Measurements from ENCODE around the gene BSN.
"Not testable (repeated sequence)": the region's sequence is repeated elsewhere in the genome, so short reads cannot be mapped to it uniquely, and the experiment has no call there.

The BSN gene

DNA sequence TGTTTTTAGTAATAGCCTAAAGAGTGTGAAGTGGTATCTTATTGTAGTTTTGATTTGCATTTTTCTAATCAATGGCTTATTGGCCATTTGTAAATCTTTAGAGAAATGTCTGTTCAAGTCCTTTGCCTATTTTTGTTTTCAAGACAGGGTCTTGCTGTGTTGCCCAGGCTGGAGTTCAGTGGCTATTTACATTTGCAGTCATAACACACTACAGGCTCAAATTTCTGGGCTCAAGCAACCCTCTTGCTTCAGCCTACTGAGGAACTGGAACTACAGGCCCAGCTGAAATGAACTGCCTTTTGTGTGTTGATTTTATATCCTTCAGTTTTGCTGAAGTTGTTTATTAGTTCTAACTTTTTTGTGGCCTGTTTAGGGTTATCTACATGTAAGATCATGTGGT is 27.9 kb downstream of the BSN start:
- TF ChIP-seq, protein P1, sequence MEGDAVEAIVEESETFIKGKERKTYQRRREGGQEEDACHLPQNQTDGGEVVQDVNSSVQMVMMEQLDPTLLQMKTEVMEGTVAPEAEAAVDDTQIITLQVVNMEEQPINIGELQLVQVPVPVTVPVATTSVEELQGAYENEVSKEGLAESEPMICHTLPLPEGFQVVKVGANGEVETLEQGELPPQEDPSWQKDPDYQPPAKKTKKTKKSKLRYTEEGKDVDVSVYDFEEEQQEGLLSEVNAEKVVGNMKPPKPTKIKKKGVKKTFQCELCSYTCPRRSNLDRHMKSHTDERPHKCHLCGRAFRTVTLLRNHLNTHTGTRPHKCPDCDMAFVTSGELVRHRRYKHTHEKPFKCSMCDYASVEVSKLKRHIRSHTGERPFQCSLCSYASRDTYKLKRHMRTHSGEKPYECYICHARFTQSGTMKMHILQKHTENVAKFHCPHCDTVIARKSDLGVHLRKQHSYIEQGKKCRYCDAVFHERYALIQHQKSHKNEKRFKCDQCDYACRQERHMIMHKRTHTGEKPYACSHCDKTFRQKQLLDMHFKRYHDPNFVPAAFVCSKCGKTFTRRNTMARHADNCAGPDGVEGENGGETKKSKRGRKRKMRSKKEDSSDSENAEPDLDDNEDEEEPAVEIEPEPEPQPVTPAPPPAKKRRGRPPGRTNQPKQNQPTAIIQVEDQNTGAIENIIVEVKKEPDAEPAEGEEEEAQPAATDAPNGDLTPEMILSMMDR (IDR thresholded peaks at IDR 0.05; ENCODE audit: insufficient read depth, low read length, poor library complexity, severe bottlenecking), result no peak
- no peak for TF ChIP-seq EZH2phosphoT487 (conservative IDR thresholded peaks at IDR 0.05; ENCODE audit: low read length)
- no peak overlapping the region for H3K9ac ChIP-seq (ENCODE audit: low read length)
- no peak overlapping the region for H3K27ac ChIP-seq (ENCODE audit: low read depth, low read length)
- H3K9me2 ChIP-seq (replicated peaks; ENCODE audit: insufficient read depth, low read length), result no peaks in the 10 kb centered on the region
- H3K4me2 ChIP-seq (ENCODE audit: low read depth, low read length, poor library complexity, severe bottlenecking), result no peak overlapping the region
- H3K4me3 ChIP-seq (ENCODE audit: insufficient read depth, low read length, poor library complexity, severe bottlenecking), result no peak overlapping the region
- no peaks in the 10 kb centered on the region for H3K79me2 ChIP-seq (ENCODE audit: insufficient read depth, low read length)
- H3K9me3 ChIP-seq (ENCODE audit: insufficient read depth, low read length), result no peaks in the 10 kb centered on the region
- H3F3A ChIP-seq (ENCODE audit: insufficient read depth), result no peaks in the 10 kb centered on the region
- no peaks in the 10 kb centered on the region for H4K20me1 ChIP-seq (ENCODE audit: low read depth, low read length)
- no peaks in the 10 kb centered on the region for H3K27me3 ChIP-seq (ENCODE audit: low read length)
- H2AFZ ChIP-seq (ENCODE audit: low read depth, low read length, severe bottlenecking), result no peak overlapping the region
- no peaks in the 10 kb centered on the region for H3K36me3 ChIP-seq (ENCODE audit: low read length)

DNA sequence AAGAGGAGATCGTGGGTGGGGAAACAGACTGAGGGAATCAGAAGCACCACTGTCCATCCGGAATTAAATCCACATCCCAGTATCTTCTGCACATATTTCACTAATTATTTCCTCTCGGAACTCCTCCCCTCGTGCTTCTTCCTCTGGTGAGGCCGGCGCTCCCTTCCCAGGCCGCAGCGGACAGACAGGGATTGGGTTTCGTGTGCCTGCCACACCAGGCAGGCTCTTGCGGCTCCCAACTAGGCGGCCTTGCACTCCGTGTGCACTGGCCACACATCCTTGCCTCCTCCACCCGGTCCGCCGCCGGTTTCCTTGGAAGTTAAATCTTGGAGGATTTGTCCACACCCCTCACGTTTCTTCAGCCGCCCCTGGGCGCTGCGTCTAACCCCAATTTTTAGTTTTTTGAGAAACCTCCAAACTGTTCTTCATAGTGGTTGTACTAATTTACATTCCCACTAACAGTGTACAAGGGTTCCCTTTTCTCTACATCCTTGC is 31.0 kb downstream of the BSN start:
- not testable (repeated sequence) for H3K79me2 ChIP-seq (ENCODE audit: insufficient read depth, low read length); H3K9ac ChIP-seq (ENCODE audit: low read length); H3K9me2 ChIP-seq (replicated peaks; ENCODE audit: insufficient read depth, low read length); H3K4me2 ChIP-seq (ENCODE audit: low read depth, low read length, poor library complexity, severe bottlenecking); H3K9me3 ChIP-seq (ENCODE audit: insufficient read depth, low read length); H4K20me1 ChIP-seq (ENCODE audit: low read depth, low read length); H3K27ac ChIP-seq (ENCODE audit: low read depth, low read length); H2AFZ ChIP-seq (ENCODE audit: low read depth, low read length, severe bottlenecking); H3F3A ChIP-seq (ENCODE audit: insufficient read depth); H3K36me3 ChIP-seq (ENCODE audit: low read length); H3K4me3 ChIP-seq (ENCODE audit: insufficient read depth, low read length, poor library complexity, severe bottlenecking); H3K27me3 ChIP-seq (ENCODE audit: low read length)

DNA sequence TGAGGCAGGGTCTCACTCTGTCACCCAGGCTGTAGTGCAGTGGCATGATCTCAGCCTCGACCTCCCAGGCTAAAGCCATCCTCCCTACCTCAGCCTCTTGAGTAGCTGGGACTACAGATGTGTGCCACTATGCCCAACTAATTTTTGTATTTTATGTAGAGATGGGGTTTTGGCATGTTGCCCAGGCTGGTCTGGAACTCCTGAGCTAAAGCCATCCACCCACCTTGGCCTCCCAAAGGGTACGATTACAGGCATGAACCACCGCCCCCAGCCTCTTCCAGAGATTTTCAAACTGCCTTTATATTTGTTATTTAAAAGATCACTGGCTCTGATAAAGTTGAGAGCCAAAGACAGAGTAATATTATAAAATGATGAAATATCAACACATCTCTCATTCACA is 37.3 kb downstream of the BSN start:
- Histone ChIP-seq H3K4me2 (ENCODE audit: low read depth, low read length, poor library complexity, severe bottlenecking) (no peak overlapping the region), H3K27ac (ENCODE audit: low read depth, low read length) (no peak overlapping the region), H3K4me3 (ENCODE audit: insufficient read depth, low read length, poor library complexity, severe bottlenecking) (no peak overlapping the region), H2AFZ (ENCODE audit: low read depth, low read length, severe bottlenecking) (no peak overlapping the region), H3K9ac (ENCODE audit: low read length) (no peak overlapping the region), H3K79me2 (ENCODE audit: insufficient read depth, low read length) (no peaks in the 10 kb centered on the region), H3K9me2 (replicated peaks; ENCODE audit: insufficient read depth, low read length) (no peaks in the 10 kb centered on the region), H3F3A (ENCODE audit: insufficient read depth) (no peaks in the 10 kb centered on the region), H4K20me1 (ENCODE audit: low read depth, low read length) (no peaks in the 10 kb centered on the region), H3K36me3 (ENCODE audit: low read length) (no peaks in the 10 kb centered on the region), H3K9me3 (ENCODE audit: insufficient read depth, low read length) (no peaks in the 10 kb centered on the region), H3K27me3 (ENCODE audit: low read length) (no peaks in the 10 kb centered on the region)
- no peak for TF ChIP-seq EZH2phosphoT487 (conservative IDR thresholded peaks at IDR 0.05; ENCODE audit: low read length)
- TF ChIP-seq, protein P1 (IDR thresholded peaks at IDR 0.05; ENCODE audit: insufficient read depth, low read length, poor library complexity, severe bottlenecking), result no peak

DNA sequence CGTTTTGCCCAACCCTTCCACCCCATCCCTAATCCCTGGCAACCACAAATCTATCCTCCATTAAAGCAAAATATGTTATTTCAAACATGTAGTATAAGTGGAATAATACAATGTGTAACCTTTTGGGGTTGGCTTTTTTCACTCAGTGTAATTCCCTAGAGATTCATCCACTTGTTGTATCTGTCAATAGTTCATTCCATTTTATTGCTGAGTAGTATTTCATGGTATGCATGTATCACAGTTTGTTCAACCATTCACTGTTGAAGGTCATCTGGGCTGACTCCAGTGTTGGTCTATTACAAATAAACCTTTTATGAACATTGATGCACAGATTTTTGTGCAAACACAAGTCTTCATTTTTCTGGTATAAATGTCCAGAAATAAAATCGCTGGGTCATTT is 38.8 kb downstream of the BSN start:
- Histone ChIP-seq H4K20me1 (ENCODE audit: low read depth, low read length) (no peaks in the 10 kb centered on the region), H3F3A (ENCODE audit: insufficient read depth) (no peaks in the 10 kb centered on the region), H3K27ac (ENCODE audit: low read depth, low read length) (no peak overlapping the region), H3K4me3 (ENCODE audit: insufficient read depth, low read length, poor library complexity, severe bottlenecking) (no peak overlapping the region), H3K79me2 (ENCODE audit: insufficient read depth, low read length) (no peaks in the 10 kb centered on the region), H3K9me3 (ENCODE audit: insufficient read depth, low read length) (no peaks in the 10 kb centered on the region), H3K9ac (ENCODE audit: low read length) (no peak overlapping the region), H2AFZ (ENCODE audit: low read depth, low read length, severe bottlenecking) (no peak overlapping the region), H3K36me3 (ENCODE audit: low read length) (no peaks in the 10 kb centered on the region), H3K4me2 (ENCODE audit: low read depth, low read length, poor library complexity, severe bottlenecking) (no peak overlapping the region), H3K27me3 (ENCODE audit: low read length) (no peaks in the 10 kb centered on the region), H3K9me2 (replicated peaks; ENCODE audit: insufficient read depth, low read length) (no peaks in the 10 kb centered on the region)
- no peak for TF ChIP-seq EZH2phosphoT487 (conservative IDR thresholded peaks at IDR 0.05; ENCODE audit: low read length)
- TF ChIP-seq, protein P1 (IDR thresholded peaks at IDR 0.05; ENCODE audit: insufficient read depth, low read length, poor library complexity, severe bottlenecking), result no peak

Data from SU-DHL-6 (cell line).